NCI-H2196 treated with DMSO at 0.1 percent for 48 hours (cell line): ENCODE data around the gene NCKAP5.

Experiments
- DNase-seq: peaks from one replicate; lab custom pipeline; 2025; ENCODE audit not compliant: unreplicated experiment; lab: John Stamatoyannopoulos, UW

Gene NCKAP5

GRCh38 chr2:133498662-133499585, 69.3 kb downstream of the NCKAP5 start:
- DNase-seq: no peak

- no peak for DNase-seq
Measured at GRCh38 chr2:133497951-133498565, 70.2 kb downstream of the NCKAP5 start.

GRCh38 chr2:133497270-133497893, 70.9 kb downstream of the NCKAP5 start:
- no peak for DNase-seq

GRCh38 chr2:133496501-133497269, 71.6 kb downstream of the NCKAP5 start:
- DNase-seq: no peak

- no peak for DNase-seq
Measured at GRCh38 chr2:133495226-133495625, 73.0 kb downstream of the NCKAP5 start.

- DNase-seq: no peak
Measured at GRCh38 chr2:133492719-133493380, 75.4 kb downstream of the NCKAP5 start.

GRCh38 chr2:133490411-133490980, 77.8 kb downstream of the NCKAP5 start:
- no peak for DNase-seq

GRCh38 chr2:133489641-133490410, 78.4 kb downstream of the NCKAP5 start:
- no peak for DNase-seq

- DNase-seq: no peak
Measured at GRCh38 chr2:133489146-133489545, 79.1 kb downstream of the NCKAP5 start.

- DNase-seq: no peak
Measured at GRCh38 chr2:133486771-133487191, 81.5 kb downstream of the NCKAP5 start.

GRCh38 chr2:133485868-133486267, 82.4 kb downstream of the NCKAP5 start:
- no peak for DNase-seq

- DNase-seq: no peak
Measured at GRCh38 chr2:133484784-133485183, 83.5 kb downstream of the NCKAP5 start.

- no peak for DNase-seq
Measured at GRCh38 chr2:133484106-133484505, 84.2 kb downstream of the NCKAP5 start.

GRCh38 chr2:133483181-133483580, 85.1 kb downstream of the NCKAP5 start:
- no peak for DNase-seq

GRCh38 chr2:133480707-133481429, 87.4 kb downstream of the NCKAP5 start:
- DNase-seq: no peak

- DNase-seq: no peak
Measured at GRCh38 chr2:133477616-133477990, 90.7 kb downstream of the NCKAP5 start.

- DNase-seq: no peak
Measured at GRCh38 chr2:133476931-133477615, 91.2 kb downstream of the NCKAP5 start.

GRCh38 chr2:133476286-133476685, 92.0 kb downstream of the NCKAP5 start:
- no peak for DNase-seq
